Femur (tissue), 1 donor: ENCODE results near the gene ZNF385A.

Experiments used
- DNase-seq: peaks from one replicate; pipeline ENCODE4 v3.0.0-alpha.2; 2017

The ZNF385A gene, protein sequence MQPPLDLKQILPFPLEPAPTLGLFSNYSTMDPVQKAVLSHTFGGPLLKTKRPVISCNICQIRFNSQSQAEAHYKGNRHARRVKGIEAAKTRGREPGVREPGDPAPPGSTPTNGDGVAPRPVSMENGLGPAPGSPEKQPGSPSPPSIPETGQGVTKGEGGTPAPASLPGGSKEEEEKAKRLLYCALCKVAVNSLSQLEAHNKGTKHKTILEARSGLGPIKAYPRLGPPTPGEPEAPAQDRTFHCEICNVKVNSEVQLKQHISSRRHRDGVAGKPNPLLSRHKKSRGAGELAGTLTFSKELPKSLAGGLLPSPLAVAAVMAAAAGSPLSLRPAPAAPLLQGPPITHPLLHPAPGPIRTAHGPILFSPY

DNA sequence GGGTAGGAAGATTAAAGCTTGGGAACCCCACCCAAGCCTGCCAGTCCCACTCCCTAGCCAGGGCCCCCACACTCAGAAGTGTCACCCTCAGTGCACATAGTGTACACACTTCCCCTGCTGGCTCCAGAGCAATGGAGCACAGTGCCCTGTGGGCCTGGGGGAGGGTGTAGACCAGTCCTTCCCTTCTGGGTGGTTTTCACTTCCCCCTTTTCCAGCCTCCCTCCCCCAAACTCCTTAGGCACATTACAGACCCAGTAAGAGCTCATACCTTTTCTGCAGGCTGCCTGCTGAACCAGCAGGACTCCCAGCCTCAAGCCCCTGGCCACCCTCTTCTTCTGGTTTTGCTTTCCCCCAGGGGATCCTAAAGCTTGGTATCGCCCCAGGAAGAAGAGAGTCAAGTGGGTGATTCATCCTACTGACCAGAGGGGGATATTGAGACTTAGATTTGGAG, at the start of gene ZNF385A:
Gene ZNF385A (minus strand): TSS at position 143 of the 451 bp plus-strand sequence. CDS start 219 bp downstream, outside the sequence.
- peak; percentile 57 for DNase-seq

DNA sequence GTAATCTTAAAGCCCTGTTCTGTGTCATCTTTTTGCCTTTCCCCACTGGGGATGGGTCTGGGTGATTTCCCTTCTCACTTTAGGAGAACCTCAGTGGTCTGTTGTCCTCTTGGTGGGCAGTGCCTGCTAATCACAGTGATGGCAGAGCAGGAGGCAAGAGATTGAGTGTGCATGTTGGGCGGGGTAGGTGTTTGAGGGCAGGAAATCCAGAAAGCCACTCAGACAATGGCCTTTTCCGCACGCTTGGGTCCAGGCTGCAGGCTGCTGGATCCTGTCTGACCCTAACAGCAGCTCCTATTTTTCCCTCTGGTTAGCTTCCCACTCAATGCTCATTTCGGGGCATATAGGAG, 48.3 kb upstream of the ZNF385A start:
- no peak for DNase-seq

DNA sequence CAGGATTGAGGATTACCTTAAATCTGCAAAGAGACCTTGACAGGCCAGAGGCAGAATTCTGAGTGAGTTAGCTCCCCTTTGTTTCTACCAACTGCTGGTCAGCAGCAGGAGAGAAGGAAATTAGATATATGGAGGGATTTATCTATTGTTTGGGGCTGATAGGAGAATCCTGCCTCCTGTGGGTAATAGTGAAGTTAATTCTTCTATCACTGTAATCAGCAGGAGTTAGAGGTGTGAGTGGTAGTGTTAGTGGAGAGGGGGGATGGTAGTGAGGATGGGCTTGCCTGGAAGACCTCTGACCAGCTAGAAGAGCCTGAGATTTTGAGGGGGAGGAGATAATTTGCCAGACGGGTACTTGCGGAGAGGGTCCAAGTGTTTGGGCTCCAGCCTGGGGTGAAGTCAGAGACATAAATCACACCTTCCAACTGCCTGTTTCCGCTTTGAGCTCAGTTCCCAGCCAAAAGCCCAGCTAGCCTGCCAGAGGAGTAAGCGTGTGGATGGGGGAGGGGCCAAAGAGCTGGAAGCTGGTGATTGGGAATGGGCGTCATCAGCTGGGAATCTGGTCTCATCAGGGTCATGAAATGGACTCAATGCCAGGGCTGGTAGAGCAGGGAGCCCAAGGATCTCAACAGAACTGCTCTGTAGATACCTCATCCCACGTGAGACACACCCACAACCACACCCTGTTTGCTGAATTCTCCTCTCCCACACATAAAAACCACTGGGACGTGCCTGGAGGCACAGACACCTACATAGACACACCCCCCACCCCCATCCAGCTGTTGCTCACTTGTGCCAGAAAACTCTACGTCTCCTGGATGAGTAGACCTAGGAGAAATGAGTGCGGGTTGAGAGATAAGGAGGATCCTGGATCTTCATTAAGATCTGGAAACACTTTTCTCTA, 47.6 kb upstream of the ZNF385A start:
- peak; percentile 67 for DNase-seq

DNA sequence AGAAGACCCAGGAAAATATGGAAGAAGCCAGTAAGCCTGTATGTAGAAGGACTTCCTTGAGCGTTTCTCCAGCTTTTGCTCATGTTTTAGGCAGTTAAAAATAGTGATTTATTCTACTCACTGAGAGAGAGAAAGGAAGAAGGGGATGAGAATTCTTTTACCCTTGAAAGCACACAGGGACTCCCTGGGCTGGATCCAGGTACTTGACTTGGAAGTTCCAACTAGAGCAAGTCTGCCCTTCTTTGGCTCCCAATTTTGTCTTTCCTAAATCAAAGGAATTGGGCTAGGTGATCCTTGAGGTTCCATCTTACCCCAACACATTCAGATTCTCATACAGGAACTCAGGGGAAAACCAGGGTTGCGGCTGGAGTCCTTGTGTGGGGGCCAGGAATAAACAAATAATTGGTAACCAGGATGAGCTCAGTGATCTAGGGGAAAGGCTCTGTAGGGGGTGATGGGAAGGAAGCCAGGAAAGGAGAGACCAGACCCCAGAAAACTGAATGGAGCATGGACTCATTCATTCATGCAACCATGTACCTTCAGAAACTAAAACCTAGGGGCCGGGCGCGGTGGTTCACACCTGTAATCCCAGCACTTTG, 46.0 kb upstream of the ZNF385A start:
- DNase-seq: no peak

DNA sequence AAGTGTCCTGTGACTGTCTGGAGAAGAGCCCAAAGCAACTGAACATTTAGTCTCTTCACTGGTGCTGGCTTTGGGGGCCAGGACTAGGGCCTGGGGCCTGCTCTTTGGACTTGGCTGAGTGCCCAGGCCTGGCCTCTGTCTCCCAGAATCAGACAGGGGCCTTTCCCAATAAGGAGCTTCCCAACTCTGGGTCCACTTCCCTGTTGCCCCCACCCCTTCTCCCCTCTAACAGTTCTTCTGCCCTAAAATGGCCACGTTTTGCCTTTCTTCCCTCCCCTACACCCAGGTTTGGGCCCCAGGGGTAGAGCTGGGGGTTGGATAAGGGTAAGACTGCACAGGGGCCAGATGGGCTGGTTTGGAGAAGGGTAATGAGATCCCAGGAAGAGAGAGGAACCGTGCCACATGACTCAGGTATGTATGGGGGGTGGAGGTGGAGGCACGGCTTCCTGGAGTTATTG, 44.5 kb upstream of the ZNF385A start:
- DNase-seq: no peak

DNA sequence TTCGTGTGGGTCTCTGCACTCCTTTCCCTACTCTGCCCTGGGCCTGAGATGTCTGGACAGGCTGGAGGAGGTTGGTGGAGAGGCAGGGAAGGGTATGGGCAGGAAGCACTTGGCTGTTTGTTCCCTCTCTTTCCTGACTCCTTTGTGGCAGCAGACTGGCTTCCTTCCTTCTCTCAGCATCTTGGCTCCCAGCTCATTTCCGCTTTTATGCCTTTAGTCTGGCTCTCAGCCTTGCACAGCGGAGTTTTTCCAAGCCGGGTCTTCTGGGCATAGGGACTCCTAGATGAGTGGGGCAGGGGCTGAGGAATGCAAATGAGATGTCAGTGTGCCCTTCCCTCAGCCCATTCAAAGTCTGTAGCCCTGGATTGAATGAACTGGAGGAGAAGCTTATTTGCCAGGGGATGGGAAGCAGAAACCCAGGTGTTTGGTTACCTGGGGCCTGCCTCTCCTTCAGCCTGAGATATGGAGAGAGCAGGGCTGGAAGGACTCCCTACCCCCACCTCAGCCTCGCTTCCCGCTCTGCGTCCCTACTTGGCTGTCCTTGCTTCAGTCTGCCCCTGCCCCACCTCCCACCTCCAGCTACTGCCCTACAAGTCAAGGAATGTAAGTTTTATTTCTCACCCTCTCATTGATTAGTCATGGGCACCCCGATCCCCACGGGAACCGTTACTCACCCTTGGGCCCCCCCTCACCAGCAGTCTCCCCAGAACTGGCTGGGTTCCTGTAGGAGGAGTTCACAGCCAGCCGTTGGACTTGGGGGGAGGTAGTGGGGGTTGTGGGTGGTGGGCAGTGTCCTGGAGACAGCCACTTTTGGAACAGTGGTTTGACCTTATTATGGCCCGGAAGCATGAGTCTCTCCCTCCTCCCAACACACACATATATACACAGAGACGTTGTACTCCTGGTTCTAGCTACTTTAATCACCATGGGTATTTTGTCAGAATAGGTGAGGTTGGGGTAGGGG, 43.8 kb upstream of the ZNF385A start:
- no peak for DNase-seq

DNA sequence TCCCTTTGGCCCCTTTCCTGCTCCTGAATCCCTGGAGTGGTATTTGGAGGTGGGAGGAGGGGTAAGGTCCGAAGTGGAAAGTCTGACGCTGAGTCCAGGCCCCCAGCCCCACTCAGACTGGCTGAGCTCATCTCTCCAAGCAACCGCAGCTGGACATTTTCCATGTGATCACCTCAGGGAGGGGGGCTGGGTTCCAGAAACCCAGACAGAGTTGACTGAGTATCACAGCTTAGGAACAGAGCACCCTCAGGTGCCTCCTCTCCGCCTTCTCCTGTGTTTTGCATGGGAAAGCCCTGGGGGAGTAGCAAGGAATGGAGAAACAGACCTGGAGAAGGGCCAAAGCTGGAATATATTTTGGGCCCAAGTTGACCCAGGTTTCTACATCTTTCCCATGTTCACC, 42.6 kb upstream of the ZNF385A start:
- no peak for DNase-seq

DNA sequence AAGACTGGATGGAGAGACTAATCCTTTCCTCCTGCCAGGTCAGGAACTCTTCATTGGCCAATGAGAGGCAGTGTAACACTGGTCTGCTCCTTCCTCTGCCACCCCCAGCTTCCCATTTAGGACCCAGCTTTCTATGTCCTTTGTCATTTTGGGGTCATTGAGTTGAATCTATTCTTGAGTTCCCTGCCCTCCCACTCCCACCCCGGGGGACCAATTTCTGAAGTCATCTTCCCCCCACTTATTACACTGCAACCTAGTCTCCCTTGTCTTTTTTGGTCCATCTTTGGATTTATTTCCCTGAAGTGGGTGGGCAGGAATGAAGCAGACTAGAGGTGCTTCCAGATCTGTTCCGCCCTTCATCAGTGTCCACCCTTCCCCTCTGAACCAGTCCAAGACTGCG, 42.2 kb upstream of the ZNF385A start:
- DNase-seq: no peak

DNA sequence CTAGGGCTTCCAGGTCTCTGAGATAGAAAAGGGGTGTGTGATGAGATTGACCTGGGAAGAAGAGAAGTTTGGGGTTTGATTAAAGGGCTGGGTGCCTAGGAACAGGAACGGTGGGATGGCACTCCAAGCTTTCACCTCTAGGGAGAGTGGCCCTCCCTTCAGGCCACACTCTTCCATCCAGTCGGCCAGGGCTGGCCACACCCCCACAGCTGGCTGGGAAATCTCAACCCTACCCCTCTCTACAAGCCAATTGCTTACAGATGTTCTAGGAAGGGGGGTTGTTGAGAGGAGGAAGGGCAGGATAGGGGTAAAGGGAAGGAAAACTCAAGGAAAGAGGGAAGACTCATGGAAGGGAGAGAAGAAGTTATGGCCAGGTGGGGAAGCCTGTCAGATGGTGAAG, 41.2 kb upstream of the ZNF385A start:
- DNase-seq: no peak

DNA sequence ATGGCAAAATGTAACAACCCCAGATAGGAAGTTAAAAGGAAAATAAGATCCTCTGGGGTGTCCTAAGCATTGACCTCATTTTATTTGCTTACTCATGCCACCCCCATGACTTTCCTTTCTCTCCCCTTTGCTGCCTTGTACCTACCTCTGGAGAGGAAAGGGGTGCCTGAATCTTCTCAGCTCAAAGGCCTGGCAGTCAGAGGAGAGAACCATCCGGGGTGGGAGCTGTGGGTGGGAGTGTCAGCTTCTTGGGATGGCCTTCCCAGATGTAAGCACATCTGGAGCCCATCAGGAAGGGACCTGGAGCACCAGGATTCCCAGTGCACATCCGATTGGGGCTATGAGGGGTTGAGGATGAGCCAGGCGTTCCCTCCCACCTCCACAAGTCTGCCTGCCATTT, 39.7 kb upstream of the ZNF385A start:
- no peak for DNase-seq

DNA sequence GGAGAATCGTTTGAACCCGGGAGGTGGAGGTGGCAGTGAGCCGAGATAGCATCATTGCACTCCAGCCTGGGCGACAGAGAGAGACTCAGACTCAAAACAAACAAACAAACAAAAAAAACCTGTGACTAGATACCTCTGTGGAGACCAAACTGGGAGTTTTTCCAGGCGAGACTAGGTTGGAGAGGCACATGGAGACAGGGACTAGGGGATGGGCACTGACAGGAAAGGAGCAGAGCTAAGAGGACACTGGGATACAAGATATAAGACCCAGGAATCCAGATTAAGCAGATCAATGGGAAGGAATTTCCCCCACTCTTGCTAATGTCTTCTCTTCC, 39.2 kb upstream of the ZNF385A start:
- DNase-seq: no peak

DNA sequence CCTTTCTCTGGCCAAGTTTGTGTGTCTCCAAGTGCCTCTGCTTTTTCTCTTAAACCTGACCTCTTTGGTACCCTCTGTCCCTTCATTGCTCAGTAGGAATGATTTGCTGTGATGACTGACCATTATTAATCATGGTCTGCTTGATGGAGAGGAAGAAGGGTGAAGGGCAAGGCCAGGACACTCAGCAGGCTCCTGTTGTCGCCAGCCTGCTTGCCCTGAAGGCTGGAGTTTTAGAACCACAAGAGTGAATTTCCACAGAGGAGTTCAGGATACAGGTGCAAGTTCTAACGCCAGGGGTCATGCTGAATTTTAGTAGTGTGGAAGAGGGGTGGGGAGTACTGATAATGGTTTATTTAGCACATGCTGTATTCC, 37.3 kb upstream of the ZNF385A start:
- DNase-seq: no peak

DNA sequence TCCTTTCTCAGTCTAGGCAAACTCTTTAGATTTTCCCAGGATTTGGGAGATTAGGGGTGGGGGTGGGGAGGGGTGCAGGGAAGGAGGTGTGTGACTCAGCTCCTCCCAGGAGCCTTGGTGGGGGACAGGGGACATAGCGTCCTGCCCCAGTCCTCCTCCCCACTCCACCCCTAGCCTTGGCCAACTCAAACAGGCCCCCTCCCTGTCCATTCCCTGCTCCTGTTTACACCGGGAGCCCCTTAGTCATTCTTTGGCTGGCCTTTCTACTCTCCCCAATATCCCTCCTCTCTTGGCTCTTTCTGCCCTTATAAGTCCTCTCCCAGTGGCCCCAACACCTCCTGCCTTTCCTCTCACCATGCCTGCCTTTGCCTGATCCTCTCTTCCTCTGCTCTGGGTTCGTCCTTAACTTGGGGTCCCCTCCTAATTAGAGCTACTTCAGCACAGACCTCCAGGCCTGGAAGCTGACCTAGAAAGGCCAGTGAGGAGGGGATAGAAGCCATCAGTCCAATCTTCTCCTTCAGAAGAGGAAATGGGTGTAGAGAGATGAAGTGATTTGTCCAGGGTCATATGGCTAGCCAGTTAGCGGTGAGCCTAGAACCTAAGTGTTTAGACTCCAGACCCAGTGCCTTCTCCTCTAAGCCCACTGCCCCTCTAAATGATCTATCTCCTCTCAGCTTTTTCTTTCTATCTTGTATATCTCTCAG, 36.8 kb upstream of the ZNF385A start:
- DNase-seq: no peak

DNA sequence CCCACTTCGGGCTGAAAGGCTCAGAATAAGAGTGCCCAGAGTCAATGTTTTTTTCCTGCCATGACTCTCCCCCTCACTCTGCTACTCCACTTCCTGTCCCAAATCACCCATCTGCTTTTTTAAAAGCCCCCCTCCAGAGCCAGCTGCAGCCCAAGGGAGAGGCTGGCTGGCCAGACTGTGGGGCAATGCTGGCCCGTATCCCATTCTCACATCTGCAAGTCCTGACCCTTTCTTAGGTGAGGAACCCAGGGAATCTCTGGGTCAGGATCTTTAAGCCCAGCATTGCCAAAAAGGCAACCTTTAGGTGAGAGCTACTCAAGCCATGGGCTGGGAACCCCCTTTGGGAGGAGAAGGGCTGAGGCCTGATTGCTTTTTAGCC, 36.2 kb upstream of the ZNF385A start:
- no peak for DNase-seq

DNA sequence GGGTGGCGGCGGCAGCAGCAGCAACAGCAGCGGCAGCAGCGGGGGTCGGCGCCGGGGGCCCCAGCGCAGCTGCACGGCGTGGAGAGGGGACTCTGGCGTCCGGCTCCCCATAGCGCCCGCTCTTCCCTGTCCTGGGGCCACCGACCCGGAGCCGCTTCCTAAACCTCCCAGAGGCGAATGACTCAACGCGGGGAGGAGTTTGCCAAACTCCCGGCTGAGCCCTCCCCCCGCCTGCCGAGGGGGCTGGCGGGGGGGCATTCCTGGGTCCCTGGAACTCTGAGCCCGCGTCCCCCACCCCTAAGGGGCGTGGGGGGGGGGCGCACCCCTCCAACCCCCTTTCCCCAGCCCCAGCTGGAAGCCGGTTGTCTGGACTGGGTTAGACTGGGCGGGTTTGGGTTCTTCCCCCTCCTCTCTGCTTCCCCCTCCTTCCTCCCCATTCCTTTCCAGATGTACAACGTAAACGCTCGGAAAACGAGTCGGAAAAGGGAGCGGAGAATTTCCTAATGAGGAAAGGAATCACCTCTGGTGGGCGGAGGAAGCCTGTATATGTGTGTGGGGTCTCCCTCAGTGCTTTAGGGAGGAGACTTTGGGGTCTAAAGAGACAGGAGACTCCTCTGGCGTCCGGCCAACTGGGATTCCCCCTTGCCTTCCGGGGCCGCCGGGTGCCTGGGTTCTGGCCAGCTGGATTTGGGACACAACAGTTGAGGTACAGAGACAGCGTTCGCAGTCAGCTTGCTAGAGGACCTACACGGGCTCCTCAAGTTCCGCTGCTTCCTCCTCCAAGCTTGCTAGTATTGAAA, 34.8 kb upstream of the ZNF385A start, which contains the start of gene ITGA5:
Gene ITGA5 (minus strand): TSS at position 179 of the 800 bp plus-strand sequence. CDS start 68 bp downstream, at position 111.
- DNase-seq: peak; percentile 79

DNA sequence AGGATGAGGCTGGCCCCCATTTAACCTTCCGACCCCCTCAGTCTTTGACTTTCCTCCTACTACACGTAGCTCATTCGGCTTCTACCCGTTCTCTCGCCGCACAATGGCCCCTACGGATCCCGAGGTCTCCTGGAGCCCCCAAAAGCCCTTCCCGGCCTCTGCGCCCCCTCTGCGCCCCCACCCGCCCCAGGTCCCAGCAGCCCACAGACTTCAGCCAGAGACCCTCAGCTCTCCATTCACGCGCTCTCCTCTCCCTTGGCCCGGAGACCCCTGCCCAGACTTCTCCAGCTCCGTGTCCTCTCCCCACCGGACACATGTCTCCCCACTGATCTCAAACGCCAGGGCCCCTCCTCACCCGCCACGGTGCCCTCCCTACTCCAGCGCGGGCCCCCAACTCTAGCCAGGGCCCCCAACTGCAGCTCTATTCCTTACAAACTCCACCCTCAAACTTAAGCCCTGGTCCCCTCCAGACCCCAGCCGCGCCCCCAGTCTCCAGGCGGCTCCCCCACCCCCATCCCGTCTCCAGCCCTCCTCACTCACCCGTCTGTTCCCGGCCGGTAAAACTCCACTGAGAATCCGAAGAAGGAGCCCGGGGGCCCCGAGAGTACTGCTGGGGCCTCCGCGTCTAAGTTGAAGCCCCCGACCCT, 34.0 kb upstream of the ZNF385A start:
- DNase-seq: no peak

DNA sequence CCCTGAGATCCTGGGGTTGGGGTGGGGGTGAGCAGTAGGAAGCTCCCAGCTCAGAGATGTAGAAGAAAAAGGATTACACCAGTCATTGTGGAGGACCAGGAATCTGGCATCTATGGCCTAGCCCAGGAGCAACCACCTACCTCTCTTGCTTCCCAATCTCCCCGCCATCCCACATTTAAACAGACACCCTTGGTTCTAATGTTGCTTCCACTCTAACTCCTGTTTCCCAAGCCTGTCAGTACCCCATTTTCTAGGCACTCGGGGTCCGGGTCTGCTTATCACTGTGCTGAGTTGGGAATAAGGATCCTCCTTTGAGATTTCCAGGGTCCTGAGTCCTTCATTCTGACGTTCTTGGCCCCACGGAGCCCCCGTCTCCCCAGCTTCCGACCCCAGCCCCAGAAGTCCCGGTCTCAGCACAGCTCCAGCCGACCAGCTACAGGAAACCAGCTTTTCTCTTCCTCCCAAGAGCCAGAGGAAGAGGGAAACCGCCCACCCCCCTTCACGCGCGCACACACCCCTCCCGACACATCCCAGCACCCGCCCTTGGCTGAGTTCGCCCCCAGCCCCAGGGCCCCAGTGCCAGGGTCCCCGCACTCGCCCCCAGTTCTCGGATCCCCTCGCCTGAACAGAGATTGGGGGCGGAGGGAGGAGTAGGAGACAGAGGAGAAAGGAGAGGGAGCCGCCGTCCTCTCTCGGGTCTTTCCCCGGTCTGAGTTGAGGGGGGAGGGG, 33.3 kb upstream of the ZNF385A start:
- DNase-seq: peak; percentile 68

DNA sequence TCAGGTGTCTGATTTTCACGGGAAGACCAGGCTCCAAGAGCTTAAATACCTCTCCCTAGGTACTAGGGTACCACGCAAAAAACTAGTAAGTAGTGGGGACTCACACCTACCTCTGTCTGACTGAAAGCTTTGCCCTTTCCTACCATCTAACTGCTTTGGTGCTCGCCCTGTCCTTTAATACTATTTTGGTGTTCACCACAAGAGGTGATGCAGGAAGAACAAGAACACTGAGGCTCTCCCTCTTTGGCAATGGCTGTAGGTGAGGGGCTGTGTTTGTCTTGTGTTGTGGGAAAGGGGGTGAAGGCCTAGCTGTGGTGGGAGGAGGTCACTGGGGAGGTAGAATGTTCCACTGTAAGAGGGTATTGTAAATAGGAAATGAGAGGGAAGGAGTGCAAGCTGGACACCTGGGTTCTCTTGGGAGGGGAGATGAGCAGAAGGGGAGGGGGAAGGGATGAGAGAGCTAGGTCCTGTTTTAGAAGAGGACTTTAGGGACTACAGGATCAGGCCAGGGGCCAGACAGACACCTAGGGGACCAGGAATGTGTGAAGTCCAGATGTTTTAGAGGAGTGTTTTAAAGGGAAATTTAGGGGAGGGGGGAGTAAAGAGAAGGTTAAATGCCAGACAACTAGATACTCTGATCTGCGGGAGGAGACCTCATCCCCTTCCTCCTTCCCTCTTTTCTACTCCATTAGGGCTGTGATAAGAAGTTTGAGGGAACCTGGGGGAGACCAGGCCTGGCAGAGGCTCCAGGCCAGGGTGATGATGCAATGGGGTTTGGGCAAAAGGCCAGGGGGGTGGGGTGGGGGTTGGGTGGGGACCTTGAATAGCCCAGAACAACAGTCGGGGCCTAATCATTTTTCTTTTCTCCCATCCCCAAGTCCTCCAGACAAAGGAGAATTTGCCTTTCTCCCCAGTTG, 32.4 kb upstream of the ZNF385A start:
- no peak for DNase-seq
